Panc1 (cell line): ENCODE results near the gene RPL10A. TPM values are rescaled to one million over a fixed set of nuclear protein-coding genes. Genes with fewer than 3 reads are reported as not detected.
"Not testable (repeated sequence)": the region's sequence is repeated elsewhere in the genome, so short reads cannot be mapped to it uniquely, and the experiment has no call there.

Source experiments
- ATAC-seq: fragments of 200-7000 bp; cut with Tn5 transposase; 2 replicates; pipeline ENCODE4 v1.9.1; 2020; ENCODE audit warnings: mild to moderate bottlenecking, moderate library complexity
- BruUV-seq: library from RNA; stranded (reverse); fragments of 400-500 nt; replicated peaks from 2 replicates; lab custom pipeline; 2021; lab: Mats Ljungman, UMichigan
- CTCF ChIA-PET: fragments of 300-600 bp; sonication (Branson Sonifier 250); formaldehyde crosslinking; loops from one replicate; lab custom pipeline; 2022; ENCODE audit warnings: antibody characterized with exemption; lab: Charles Lee
- POLR2A ChIA-PET: fragments of 300-600 bp; sonication (Branson Sonifier 250); formaldehyde crosslinking; loops from one replicate; lab custom pipeline; 2022; ENCODE audit warnings: antibody characterized with exemption; lab: Charles Lee
- DNase-seq: peaks from one replicate; pipeline ENCODE4 v3.0.0-alpha.2; 2010; ENCODE audit warnings: low read depth, low spot score
- H3K27ac ChIP-seq: 2 replicates; pipeline ENCODE4 v1.5.1; 2011; ENCODE audit warnings: mild to moderate bottlenecking, low read length, inconsistent platforms
- H3K27me3 ChIP-seq: fragments of 200-500 bp; sonication (Bioruptor generic); 2 replicates; pipeline ENCODE4 v1.6.0; 2014; ENCODE audit warnings: low read length, inconsistent platforms; ENCODE audit not compliant: control insufficient read depth, insufficient read depth
- H3K36me3 ChIP-seq: fragments of 200-500 bp; sonication (Bioruptor generic); 2 replicates; pipeline ENCODE4 v1.5.1; 2014; ENCODE audit warnings: inconsistent platforms, mild to moderate bottlenecking, low read length, moderate library complexity; ENCODE audit not compliant: control insufficient read depth, insufficient read depth
- H3K4me1 ChIP-seq: 2 replicates; pipeline ENCODE4 v1.5.1; 2011; ENCODE audit warnings: inconsistent platforms, mild to moderate bottlenecking, low read length, moderate library complexity; ENCODE audit not compliant: control insufficient read depth, insufficient read depth
- H3K4me3 ChIP-seq, 2 experiments: 2 replicates each; pipeline ENCODE4 v1.5.1; 2011 to 2012; ENCODE audit warnings: low read depth in 2 of 2, low read length in 2 of 2, mild to moderate bottlenecking in 2 of 2, inconsistent platforms in 1 of 2, moderate library complexity in 1 of 2
- H3K9me3 ChIP-seq: fragments of 200-500 bp; sonication (Bioruptor generic); 2 replicates; pipeline ENCODE4 v1.5.1; 2014; ENCODE audit warnings: low read depth, mild to moderate bottlenecking, inconsistent platforms, low read length, moderate library complexity; ENCODE audit not compliant: control insufficient read depth, insufficient read depth
- CTCF ChIP-seq: fragments of 450-650 bp; IDR thresholded peaks from 2 replicates; pipeline ENCODE4 v1.5.1; 2017; ENCODE audit warnings: mild to moderate bottlenecking
- POLR2AphosphoS5 ChIP-seq: IDR thresholded peaks from 2 replicates; pipeline ENCODE4 v1.6.1; 2012; ENCODE audit warnings: mild to moderate bottlenecking, low read depth, low read length, moderate library complexity
- REST ChIP-seq, 2 experiments: IDR thresholded peaks; 2 replicates each; pipeline ENCODE4 v1.6.1; 2011 to 2012; ENCODE audit warnings: low read depth in 2 of 2, control low read depth in 1 of 2, low read length in 1 of 2, mild to moderate bottlenecking in 1 of 2, moderate library complexity in 1 of 2; ENCODE audit not compliant: insufficient read depth in 1 of 2
- SIN3A ChIP-seq: IDR thresholded peaks from 2 replicates; pipeline ENCODE4 v1.6.1; 2012; ENCODE audit warnings: low read depth, mild to moderate bottlenecking, low read length, moderate library complexity, borderline replicate concordance; ENCODE audit not compliant: insufficient read depth
- TCF7L2 ChIP-seq: IDR thresholded peaks from 2 replicates; pipeline ENCODE4 v1.6.1; 2011; ENCODE audit warnings: mild to moderate bottlenecking, low read depth, low read length, inconsistent platforms
- in situ Hi-C: cut with HindIII; loops from 2 replicates; pipeline ENCODE4 v1.10.0; 2016; ENCODE audit warnings: low sequenced_read_pairs, low pct_unique_long_range_greater_than_20kb
- intact Hi-C: fragments of 100-400 bp; cut with micrococcal nuclease; formaldehyde crosslinking; loops from one replicate; pipeline ENCODE4 v1.10.0; 2022; ENCODE audit not compliant: unreplicated experiment
- total RNA-seq: library from RNA; stranded (reverse); gene quantifications from one replicate; pipeline ENCODE4 v1.2.1, GENCODE V29; 2021; ENCODE audit not compliant: unreplicated experiment

The RPL10A gene
- total RNA-seq, 1 experiment from 2014 or later = 732 TPM

DNA sequence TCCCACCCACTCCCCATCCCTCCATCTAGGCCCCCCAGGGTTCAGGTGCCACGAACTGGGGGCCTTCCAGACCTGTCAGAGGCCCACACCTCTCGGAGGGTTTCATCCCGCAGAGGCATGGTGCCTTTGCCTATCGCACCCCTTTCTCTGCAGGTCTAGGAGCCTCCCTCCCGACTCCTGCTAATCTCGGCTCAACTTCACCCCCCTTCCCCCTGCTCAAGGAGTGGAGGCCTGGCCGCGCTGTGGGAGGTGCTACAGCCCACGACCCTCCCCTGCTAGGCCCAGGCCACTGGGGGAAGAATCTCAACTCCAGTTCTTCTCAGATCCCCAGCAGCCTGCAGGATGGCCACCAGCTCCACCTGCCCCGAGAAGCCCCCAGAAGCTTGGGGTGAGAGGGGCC is 44.5 kb downstream of the RPL10A start, which contains the start of gene TULP1:
Gene TULP1, minus strand, starts transcription at position 157 of the 400 bp plus-strand sequence. Its CDS starts 38 bp downstream, at position 119.
- no peak for DNase-seq
- in situ Hi-C loops = no loop called here
- Histone ChIP-seq H3K36me3 (no peaks in the 10 kb centered on the region), H3K27ac (no peak within 1 kb of the TSS), H3K27me3 (no peaks in the 10 kb centered on the region), H3K9me3 (no peaks in the 10 kb centered on the region), H3K4me3 (no peak within 1 kb of the TSS), H3K4me1 (no peaks in the 10 kb centered on the region)
- no peak for ATAC-seq
- no TSS peak for BruUV-seq
- intact Hi-C loops = no loop called here
- CTCF ChIA-PET = no interaction called here
- no peak for TF ChIP-seq SIN3A
- no peak for TF ChIP-seq REST (IDR thresholded peaks at IDR 0.05; ENCODE audit: insufficient read depth in 1 of 2, low read depth in 2 of 2, low read length in 1 of 2)
- TF ChIP-seq TCF7L2 = no peak
- no peak for TF ChIP-seq CTCF
- TF ChIP-seq POLR2AphosphoS5 = no peak
- POLR2A ChIA-PET = no interaction called here

- intact Hi-C loops (no loop called here), in situ Hi-C loops (no loop called here)
- ChIA-PET POLR2A (no interaction called here), CTCF (interaction anchor here (0.6 kb wide), 1 partner anchor 8 kb away, joined by 6 read pairs; no protein-coding TSS in a partner anchor)
- Histone ChIP-seq H3K27ac (no peak overlapping the region), H3K4me1 (no peaks in the 10 kb centered on the region), H3K4me3 (no peak overlapping the region), H3K27me3 (no peaks in the 10 kb centered on the region), H3K9me3 (no peaks in the 10 kb centered on the region), H3K36me3 (no peaks in the 10 kb centered on the region)
- BruUV-seq = no TSS peak
- no peak for TF ChIP-seq POLR2AphosphoS5
- no peak for TF ChIP-seq TCF7L2
- no peak for TF ChIP-seq SIN3A
- TF ChIP-seq CTCF = no peak
- TF ChIP-seq REST (IDR thresholded peaks at IDR 0.05; ENCODE audit: insufficient read depth in 1 of 2, low read depth in 2 of 2, low read length in 1 of 2) = no peak
- ATAC-seq = no peak
- no peak for DNase-seq
These were observed 46.4 kb downstream of the RPL10A start for GRCh38 chr6:35514587-35514986.

DNA sequence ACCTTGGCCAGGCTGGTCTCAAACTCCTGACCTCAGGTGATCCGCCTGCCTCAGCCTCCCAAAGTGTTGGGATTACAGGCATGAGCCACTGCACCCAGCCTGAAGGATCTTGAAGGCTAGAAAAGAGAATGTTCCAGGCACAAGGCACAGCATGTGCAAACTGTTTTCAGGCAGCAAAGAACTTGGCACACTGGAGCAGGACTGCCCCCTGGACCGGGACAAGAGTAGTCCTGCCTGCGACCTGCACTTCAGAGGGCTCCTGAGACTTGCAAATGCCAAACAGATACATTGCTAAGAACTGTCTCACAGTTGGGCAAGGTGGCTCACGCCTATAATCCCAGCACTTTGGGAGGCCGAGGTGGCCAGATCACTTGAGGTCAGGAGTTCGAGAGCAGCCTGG is 47.7 kb downstream of the RPL10A start:
- CTCF ChIA-PET, in situ Hi-C loops, H3K4me1 ChIP-seq, BruUV-seq, H3K36me3 ChIP-seq, DNase-seq, H3K27ac ChIP-seq, intact Hi-C loops, POLR2A ChIA-PET, H3K4me3 ChIP-seq, H3K27me3 ChIP-seq, H3K9me3 ChIP-seq: not testable (repeated sequence)
- 0 out of 2 replicates have a peak, but pooled peaks have one; percentile 43 for ATAC-seq
